IMR-90 (cell line): ENCODE measurements around the gene CHAF1B. TPM values are rescaled to one million over a fixed set of nuclear protein-coding genes. Genes with fewer than 3 reads are reported as not detected.
A peak's percentile ranks its signal among the peaks of the same experiment; 100 is the strongest.

Experiments
- ATAC-seq: fragments of 200-7000 bp; cut with Tn5 transposase; 2 replicates; pipeline ENCODE4 v1.9.1; 2020; ENCODE audit warnings: low read depth, mild to moderate bottlenecking, moderate library complexity
- BruUV-seq: library from RNA; stranded (reverse); fragments of 400-500 nt; replicated peaks from 2 replicates; lab custom pipeline; 2021; lab: Mats Ljungman, UMichigan
- CTCF ChIA-PET: fragments of 300-600 bp; formaldehyde crosslinking; extraction: SDS; loops from one replicate; lab custom pipeline; 2021; ENCODE audit warnings: antibody characterized with exemption; lab: Yijun Ruan, JAX
- POLR2A ChIA-PET: fragments of 300-600 bp; sonication (Branson Sonifier 250); formaldehyde crosslinking; loops from one replicate; lab custom pipeline; 2022; ENCODE audit warnings: antibody characterized with exemption; ENCODE audit not compliant: unreplicated experiment; lab: Charles Lee
- DNase-seq: peaks from one replicate; pipeline ENCODE4 v3.0.0; 2013
- H2AFZ ChIP-seq: replicated peaks from 2 replicates; pipeline ENCODE3; 2013; ENCODE audit warnings: low read length, mild to moderate bottlenecking; ENCODE audit not compliant: poor library complexity
- H2AK5ac ChIP-seq: 2 replicates; pipeline ENCODE4 v1.6.1; 2013; ENCODE audit warnings: low read depth, low read length, inconsistent platforms
- H2AK9ac ChIP-seq: replicated peaks from 2 replicates; pipeline ENCODE3; 2013; ENCODE audit warnings: mild to moderate bottlenecking, low read depth, low read length, moderate library complexity; ENCODE audit not compliant: poor library complexity
- H2BK120ac ChIP-seq: 2 replicates; pipeline ENCODE4 v1.6.1; 2013; ENCODE audit warnings: low read depth, low read length, inconsistent platforms
- H2BK15ac ChIP-seq: 3 replicates; pipeline ENCODE4 v1.6.1; 2013; ENCODE audit warnings: low read depth, low read length, inconsistent platforms
- H2BK20ac ChIP-seq: 2 replicates; pipeline ENCODE4 v1.6.1; 2013; ENCODE audit warnings: low read depth, mild to moderate bottlenecking, inconsistent platforms, low read length, moderate library complexity
- H2BK5ac ChIP-seq: 2 replicates; pipeline ENCODE4 v1.6.1; 2013; ENCODE audit warnings: mild to moderate bottlenecking, low read depth, low read length, inconsistent platforms; ENCODE audit not compliant: poor library complexity, severe bottlenecking
- H3K14ac ChIP-seq: replicated peaks from 2 replicates; pipeline ENCODE4 v1.6.1; 2013; ENCODE audit warnings: low read depth, low read length, inconsistent platforms
- H3K18ac ChIP-seq: 2 replicates; pipeline ENCODE4 v1.6.1; 2013; ENCODE audit warnings: low read depth, low read length, control low read depth
- H3K23ac ChIP-seq: 2 replicates; pipeline ENCODE4 v1.6.1; 2013; ENCODE audit warnings: low read depth, low read length, inconsistent platforms
- H3K27ac ChIP-seq: 2 replicates; pipeline ENCODE4 v1.5.1; 2013; ENCODE audit warnings: mild to moderate bottlenecking, control low read depth, low read length; ENCODE audit not compliant: insufficient read depth
- H3K27me3 ChIP-seq: 2 replicates; pipeline ENCODE4 v1.6.1; 2013; ENCODE audit warnings: low read length; ENCODE audit not compliant: control insufficient read depth, insufficient read depth
- H3K36me3 ChIP-seq: 2 replicates; pipeline ENCODE4 v1.6.1; 2013; ENCODE audit warnings: low read length, mixed read lengths; ENCODE audit not compliant: control insufficient read depth, insufficient read depth
- H3K4ac ChIP-seq: 2 replicates; pipeline ENCODE4 v1.6.1; 2013; ENCODE audit warnings: low read depth, low read length, inconsistent platforms
- H3K4me1 ChIP-seq: 2 replicates; pipeline ENCODE4 v1.6.1; 2013; ENCODE audit warnings: low read length, mixed read lengths; ENCODE audit not compliant: control insufficient read depth, insufficient read depth
- H3K4me2 ChIP-seq: 2 replicates; pipeline ENCODE4 v1.6.1; 2013; ENCODE audit warnings: low read depth, mild to moderate bottlenecking, control low read depth, low read length, moderate library complexity
- H3K4me3 ChIP-seq: 2 replicates; pipeline ENCODE4 v1.5.1; 2013; ENCODE audit warnings: low read depth, mild to moderate bottlenecking, control low read depth, low read length, moderate library complexity; ENCODE audit not compliant: insufficient read depth
- H3K56ac ChIP-seq: 2 replicates; pipeline ENCODE4 v1.6.1; 2013; ENCODE audit warnings: low read length, inconsistent platforms; ENCODE audit not compliant: insufficient read depth; ENCODE audit errors: extremely low read depth
- H3K79me1 ChIP-seq, 2 experiments: 2 replicates each; pipeline ENCODE4 v1.6.1; 2013; ENCODE audit warnings: low read length in 2 of 2, inconsistent platforms in 1 of 2, low read depth in 1 of 2
- H3K9ac ChIP-seq: 2 replicates; pipeline ENCODE4 v1.6.1; 2013; ENCODE audit warnings: low read depth, low read length, control low read depth
- H3K9me1 ChIP-seq: 2 replicates; pipeline ENCODE4 v1.6.1; 2013; ENCODE audit warnings: low read length, inconsistent platforms; ENCODE audit not compliant: insufficient read depth
- H3K9me3 ChIP-seq: 2 replicates; pipeline ENCODE4 v1.6.1; 2013; ENCODE audit warnings: low read length; ENCODE audit not compliant: control insufficient read depth, insufficient read depth
- H4K20me1 ChIP-seq: 2 replicates; pipeline ENCODE4 v1.6.1; 2013; ENCODE audit warnings: low read length, inconsistent platforms; ENCODE audit not compliant: insufficient read depth
- H4K5ac ChIP-seq: 2 replicates; pipeline ENCODE4 v1.6.1; 2013; ENCODE audit warnings: mild to moderate bottlenecking, low read depth, low read length, control low read depth
- H4K8ac ChIP-seq, 2 experiments: 2 replicates each; pipeline ENCODE4 v1.6.1; 2013; ENCODE audit warnings: low read depth in 2 of 2, low read length in 2 of 2, control low read depth in 1 of 2, inconsistent platforms in 1 of 2
- H4K91ac ChIP-seq: 2 replicates; pipeline ENCODE4 v1.6.1; 2013; ENCODE audit warnings: low read depth, low read length, inconsistent platforms; ENCODE audit not compliant: insufficient read depth
- CHD1 ChIP-seq: IDR thresholded peaks from 2 replicates; pipeline ENCODE4 v1.6.1; 2012; ENCODE audit warnings: low read depth, low read length, improper control_type of control experiment
- RFX5 ChIP-seq: IDR thresholded peaks from 2 replicates; pipeline ENCODE4 v1.8.0; 2012; ENCODE audit warnings: low read depth, mild to moderate bottlenecking, low read length, moderate library complexity
- WGBS, 2 experiments: methylation state at CpG; one replicate each; pipeline versions ENCODE4 v1.1.5 to v1.1.7; 2013; ENCODE audit warnings: missing lambda C conversion rate in 2 of 2; ENCODE audit not compliant: insufficient read length in 1 of 2; ENCODE audit errors: extremely low coverage in 2 of 2; 5-methylcytosine and 5-hydroxymethylcytosine counted together
- dilution Hi-C: fragments of 300-500 bp; cut with HindIII; formaldehyde crosslinking; loops from one replicate; pipeline ENCODE4 v1.14.3; 2018; ENCODE audit warnings: low sequenced_read_pairs; ENCODE audit not compliant: unreplicated experiment
- in situ Hi-C: fragments of 300-500 bp; cut with MboI; formaldehyde crosslinking; loops from 3 replicates; pipeline ENCODE4 v1.14.3; 2019; ENCODE audit warnings: low sequenced_read_pairs, inconsistent platforms, mixed read lengths
- intact Hi-C: fragments of 100-400 bp; cut with micrococcal nuclease; formaldehyde crosslinking; loops from 2 replicates; pipeline ENCODE4 v1.10.0; 2022
- polyA plus RNA-seq, 3 experiments: library from polyadenylated mRNA; depleted of rRNA; stranded (reverse); fragments of >200 nt; gene quantifications; 2 replicates each; pipeline ENCODE4 v1.2.3, GENCODE V29; 2012; ENCODE audit warnings: low replicate concordance in 1 of 3
- total RNA-seq: library from RNA; depleted of rRNA; stranded (reverse); fragments of >200 nt; gene quantifications from 2 replicates; pipeline ENCODE4 v1.2.3, GENCODE V29; 2012

The CHAF1B gene
- total and polyA plus RNA-seq, 2 of the 4 experiments (the other 2 are of a cell fraction): 4.5 to 6.4 TPM

- intact Hi-C loops (no loop called here), dilution Hi-C loops (no loop called here)
These were observed 333 bp upstream of the CHAF1B start for GRCh38 chr21:36384885-36385232.

More at GRCh38 chr21:36384885-36385232, 333 bp upstream of the CHAF1B start:
- ChIA-PET POLR2A (no interaction called here), CTCF (no interaction called here)
- ATAC-seq (peak; percentile 3; the same call in 1 of the 2 replicates), DNase-seq (no peak)
- H2BK5ac ChIP-seq: no peak overlapping the region
- no peak overlapping the region for H2BK120ac ChIP-seq
- no peak overlapping the region for H4K5ac ChIP-seq
- no peak overlapping the region for H2AK9ac ChIP-seq
- H2AFZ ChIP-seq: peak overlapping the region; percentile 34
- H3K36me3 ChIP-seq: no peaks in the 10 kb centered on the region; the same call in 1 of the 2 replicates
- no peak overlapping the region for H3K27ac ChIP-seq
- in situ Hi-C loops: no loop called here
- no peak overlapping the region for H3K23ac ChIP-seq
- WGBS, 2 experiments: no CpG with 5 or more reads among the region's 8 CpGs
- H3K9ac ChIP-seq: no peak overlapping the region
- H4K20me1 ChIP-seq: no peaks in the 10 kb centered on the region
- H2AK5ac ChIP-seq: no peak overlapping the region
- no peak overlapping the region; a peak in 1 of 4 replicates for H4K8ac ChIP-seq
- H3K27me3 ChIP-seq: no peaks in the 10 kb centered on the region
- H2BK15ac ChIP-seq: no peak overlapping the region
- H3K4ac ChIP-seq: no peak overlapping the region
- peak overlapping the region; percentile 77 for H3K4me3 ChIP-seq
- H3K9me3 ChIP-seq: no peaks in the 10 kb centered on the region
- peaks cover 3 to 19% of the 10 kb centered on the region in 2 experiments; a peak in 2 of 4 replicates for H3K79me1 ChIP-seq
- no peak overlapping the region for H3K56ac ChIP-seq
- peaks cover 4% of the 10 kb centered on the region; the same call in 1 of the 2 replicates for H3K4me1 ChIP-seq
- BruUV-seq: no TSS peak
- 0 out of 2 replicates have a peak overlapping the region, but pooled peaks have one; percentile 15 for H3K14ac ChIP-seq
- peak overlapping the region; percentile 15; the same call in 1 of the 2 replicates for H3K4me2 ChIP-seq
- no peaks in the 10 kb centered on the region; the same call in 1 of the 2 replicates for H3K9me1 ChIP-seq
- H3K18ac ChIP-seq: no peak overlapping the region
- H2BK20ac ChIP-seq: no peak overlapping the region
- TF ChIP-seq CHD1: no peak
- no peak for TF ChIP-seq RFX5
- no peak overlapping the region for H4K91ac ChIP-seq
